NT2/D1 (cell line): ENCODE data around the gene GREM1.

Source experiments
- DNase-seq: peaks from one replicate; pipeline ENCODE4 v3.0.0-alpha.2; 2011; ENCODE audit warnings: low read depth, low spot score
- H3K27me3 ChIP-seq: 2 replicates; pipeline ENCODE4 v1.6.0; 2011; ENCODE audit warnings: mild to moderate bottlenecking; ENCODE audit not compliant: insufficient read length, insufficient read depth
- H3K36me3 ChIP-seq: 2 replicates; pipeline ENCODE4 v1.6.1; 2011; ENCODE audit warnings: mild to moderate bottlenecking, low read length, mixed read lengths; ENCODE audit not compliant: insufficient read depth, insufficient read length
- H3K4me1 ChIP-seq: 2 replicates; pipeline ENCODE4 v1.5.1; 2011; ENCODE audit not compliant: insufficient read depth, insufficient read length
- H3K4me3 ChIP-seq: 2 replicates; pipeline ENCODE4 v1.5.1; 2011; ENCODE audit warnings: low read depth; ENCODE audit not compliant: insufficient read length
- H3K9ac ChIP-seq: 2 replicates; pipeline ENCODE4 v1.6.0; 2011; ENCODE audit warnings: low read depth; ENCODE audit not compliant: insufficient read length
- H3K9me3 ChIP-seq: 2 replicates; pipeline ENCODE4 v1.5.1; 2011; ENCODE audit warnings: mild to moderate bottlenecking, low read length; ENCODE audit not compliant: insufficient read depth
- SUZ12 ChIP-seq: IDR thresholded peaks from 2 replicates; pipeline ENCODE4 v1.6.1; 2011; ENCODE audit not compliant: insufficient read length, insufficient read depth; ENCODE audit errors: extremely low read depth
- YY1 ChIP-seq: IDR thresholded peaks from 2 replicates; pipeline ENCODE4 v1.6.1; 2011; ENCODE audit not compliant: insufficient read length, insufficient read depth
- ZNF274 ChIP-seq: IDR thresholded peaks from 2 replicates; pipeline ENCODE4 v1.6.1; 2011; ENCODE audit warnings: mild to moderate bottlenecking, low read depth, low read length

Gene GREM1

GRCh38 chr15:32750979-32751378 lies 33.2 kb downstream of the GREM1 start:
- Histone ChIP-seq H3K9me3 (no peaks in the 10 kb centered on the region), H3K4me3 (no peak overlapping the region), H3K27me3 (no peaks in the 10 kb centered on the region), H3K4me1 (no peaks in the 10 kb centered on the region), H3K36me3 (no peaks in the 10 kb centered on the region), H3K9ac (no peak overlapping the region)
- no peak for DNase-seq
- no peak for TF ChIP-seq SUZ12
- TF ChIP-seq YY1, result no peak
- TF ChIP-seq ZNF274, result no peak

GRCh38 chr15:32757426-32757825 lies 39.6 kb downstream of the GREM1 start:
- Histone ChIP-seq H3K4me1 (no peaks in the 10 kb centered on the region), H3K27me3 (no peaks in the 10 kb centered on the region), H3K4me3 (no peak overlapping the region), H3K36me3 (no peaks in the 10 kb centered on the region), H3K9ac (no peak overlapping the region), H3K9me3 (no peaks in the 10 kb centered on the region)
- DNase-seq, result no peak
- TF ChIP-seq YY1 (no peak), ZNF274 (no peak), SUZ12 (no peak)

- no peaks in the 10 kb centered on the region for H3K36me3 ChIP-seq
- no peaks in the 10 kb centered on the region for H3K9me3 ChIP-seq
- H3K4me1 ChIP-seq, result no peaks in the 10 kb centered on the region
- TF ChIP-seq ZNF274 (no peak), SUZ12 (no peak), YY1 (no peak)
- H3K4me3 ChIP-seq, result no peak overlapping the region
- no peak for DNase-seq
- H3K9ac ChIP-seq, result no peak overlapping the region
- H3K27me3 ChIP-seq, result no peaks in the 10 kb centered on the region
Observed at GRCh38 chr15:32763295-32763694, 45.5 kb downstream of the GREM1 start.

- Histone ChIP-seq H3K4me3 (no peak overlapping the region), H3K9ac (no peak overlapping the region), H3K9me3 (no peaks in the 10 kb centered on the region), H3K36me3 (no peaks in the 10 kb centered on the region), H3K27me3 (no peaks in the 10 kb centered on the region), H3K4me1 (no peaks in the 10 kb centered on the region)
- no peak for TF ChIP-seq SUZ12
- no peak for TF ChIP-seq ZNF274
- no peak for TF ChIP-seq YY1
- no peak for DNase-seq
Observed at GRCh38 chr15:32765236-32765635, 47.4 kb downstream of the GREM1 start.

- H3K27me3 ChIP-seq, result no peaks in the 10 kb centered on the region
- TF ChIP-seq SUZ12 (no peak), YY1 (no peak), ZNF274 (no peak)
Observed at GRCh38 chr15:32766101-32766500, 48.3 kb downstream of the GREM1 start.

GRCh38 chr15:32767236-32767635 lies 49.4 kb downstream of the GREM1 start:
- Histone ChIP-seq H3K36me3 (no peaks in the 10 kb centered on the region), H3K9ac (no peak overlapping the region), H3K4me3 (no peak overlapping the region), H3K4me1 (no peaks in the 10 kb centered on the region), H3K27me3 (no peaks in the 10 kb centered on the region), H3K9me3 (no peaks in the 10 kb centered on the region)
- TF ChIP-seq SUZ12 (no peak), ZNF274 (no peak), YY1 (no peak)
- no peak for DNase-seq

More at GRCh38 chr15:32766101-32766500, 48.3 kb downstream of the GREM1 start:
- no peak for DNase-seq
- H3K36me3 ChIP-seq, result no peaks in the 10 kb centered on the region
- no peak overlapping the region for H3K4me3 ChIP-seq
- H3K9ac ChIP-seq, result no peak overlapping the region
- no peaks in the 10 kb centered on the region for H3K4me1 ChIP-seq
- no peaks in the 10 kb centered on the region for H3K9me3 ChIP-seq

- Histone ChIP-seq H3K27me3 (no peaks in the 10 kb centered on the region), H3K9me3 (peaks cover 9% of the 10 kb centered on the region), H3K36me3 (no peaks in the 10 kb centered on the region), H3K4me1 (no peaks in the 10 kb centered on the region), H3K4me3 (no peak overlapping the region), H3K9ac (no peak overlapping the region)
- DNase-seq, result no peak
- TF ChIP-seq ZNF274, result no peak
- no peak for TF ChIP-seq YY1
- no peak for TF ChIP-seq SUZ12
Observed at GRCh38 chr15:32774022-32774421, 56.2 kb downstream of the GREM1 start.

GRCh38 chr15:32775103-32775502 lies 57.3 kb downstream of the GREM1 start:
- no peak for DNase-seq
- no peak overlapping the region for H3K4me3 ChIP-seq
- no peaks in the 10 kb centered on the region for H3K4me1 ChIP-seq
- no peaks in the 10 kb centered on the region for H3K36me3 ChIP-seq
- H3K27me3 ChIP-seq, result no peaks in the 10 kb centered on the region
- TF ChIP-seq SUZ12 (no peak), ZNF274 (no peak), YY1 (no peak)
- peaks cover 17% of the 10 kb centered on the region for H3K9me3 ChIP-seq
- no peak overlapping the region for H3K9ac ChIP-seq
